Fibroblast of peridontal ligament (primary cell): Measurements from ENCODE around the gene NEURL1.
A peak's percentile ranks its signal among the peaks of the same experiment; 100 is the strongest.
"Not testable (repeated sequence)": the region's sequence is repeated elsewhere in the genome, so short reads cannot be mapped to it uniquely, and the experiment has no call there.

Source experiments
- DNase-seq: peaks from one replicate; pipeline ENCODE4 v3.0.0-alpha.2; 2010; ENCODE audit errors: extremely low read depth

NEURL1 gene

GRCh38 chr10:103493916-103494877, 692 bp downstream of the NEURL1 start:
- no peak for DNase-seq

- no peak for DNase-seq
Observed at GRCh38 chr10:103495321-103495720, 1.8 kb downstream of the NEURL1 start.

GRCh38 chr10:103497161-103497915, 3.8 kb downstream of the NEURL1 start:
- no peak for DNase-seq

- DNase-seq: no peak
Observed at GRCh38 chr10:103498936-103499638, 5.6 kb downstream of the NEURL1 start.

- no peak for DNase-seq
Observed at GRCh38 chr10:103499881-103500280, 6.4 kb downstream of the NEURL1 start.

- DNase-seq: no peak
Observed at GRCh38 chr10:103500481-103500880, 7.0 kb downstream of the NEURL1 start.

GRCh38 chr10:103501186-103501585, 7.7 kb downstream of the NEURL1 start:
- no peak for DNase-seq

GRCh38 chr10:103502849-103503660, 9.6 kb downstream of the NEURL1 start:
- no peak for DNase-seq

GRCh38 chr10:103503777-103504176, 10.3 kb downstream of the NEURL1 start:
- DNase-seq: not testable (repeated sequence)

- DNase-seq: peak; percentile 66
Observed at GRCh38 chr10:103504181-103504783, 10.8 kb downstream of the NEURL1 start.

GRCh38 chr10:103506061-103506460, 12.6 kb downstream of the NEURL1 start:
- DNase-seq: no peak

GRCh38 chr10:103507235-103508191, 14.0 kb downstream of the NEURL1 start:
- no peak for DNase-seq

- no peak for DNase-seq
Observed at GRCh38 chr10:103510046-103510685, 16.7 kb downstream of the NEURL1 start.

- no peak for DNase-seq
Observed at GRCh38 chr10:103510791-103511752, 17.6 kb downstream of the NEURL1 start.

- no peak for DNase-seq
Observed at GRCh38 chr10:103512166-103512565, 18.7 kb downstream of the NEURL1 start.

- DNase-seq: no peak
Observed at GRCh38 chr10:103512591-103513379, 19.3 kb downstream of the NEURL1 start.

GRCh38 chr10:103513380-103514060, 20.0 kb downstream of the NEURL1 start:
- DNase-seq: no peak
